Cardiac fibroblast (primary cell): ENCODE data around the gene EVI5L.

Experiments used
- DNase-seq, 2 donors: peaks; one replicate each; pipeline versions ENCODE4 v3.0.0 to v3.0.0-alpha.2; 2010; ENCODE audit warnings: low read depth in 2 of 2
- H3K4me3 ChIP-seq, 2 donors: replicated peaks in 1 of 2; 1 replicate in 1 of 2; 2 replicates in 1 of 2; pipeline ENCODE4 v1.5.1; 2011; ENCODE audit warnings: low read depth in 2 of 2, low read length in 2 of 2, mild to moderate bottlenecking in 2 of 2, moderate library complexity in 1 of 2
- CTCF ChIP-seq: IDR thresholded peaks from one replicate; pipeline ENCODE4 v1.5.1; 2011; ENCODE audit warnings: low read depth, mild to moderate bottlenecking, low read length, inconsistent platforms

Gene EVI5L

GRCh38 chr19:7872306-7873204 lies 42.5 kb downstream of the EVI5L start:
- no peak for TF ChIP-seq CTCF
- DNase-seq: no peak
- H3K4me3 ChIP-seq: peak overlapping the region; percentile 20 to 31

GRCh38 chr19:7873304-7874075 lies 43.5 kb downstream of the EVI5L start:
- no peak overlapping the region for H3K4me3 ChIP-seq
- DNase-seq: no peak
- TF ChIP-seq CTCF: no peak

- TF ChIP-seq CTCF: no peak
- no peak within 1 kb of the TSS for H3K4me3 ChIP-seq
- DNase-seq: no peak
These were observed 44.3 kb downstream of the EVI5L start, which contains the start of gene PRR36 for GRCh38 chr19:7874076-7874896. Gene PRR36, minus strand, starts transcription at chr19:7874390. Its CDS starts 701 bp downstream, at chr19:7873689.

GRCh38 chr19:7874897-7875273 lies 44.9 kb downstream of the EVI5L start:
- no peak for TF ChIP-seq CTCF
- DNase-seq: no peak
- no peak overlapping the region for H3K4me3 ChIP-seq

- peak in 1 of 2 donors; percentile 37 for DNase-seq
These were observed 47.3 kb downstream of the EVI5L start for GRCh38 chr19:7877249-7877836.

More at GRCh38 chr19:7877249-7877836, 47.3 kb downstream of the EVI5L start:
- no peak overlapping the region for H3K4me3 ChIP-seq
- TF ChIP-seq CTCF: no peak
